NT2/D1 (cell line): ENCODE results near the gene OPA3.

Source experiments
- SUZ12 ChIP-seq: IDR thresholded peaks from 2 replicates; pipeline ENCODE4 v1.6.1; 2011; ENCODE audit not compliant: insufficient read length, insufficient read depth; ENCODE audit errors: extremely low read depth
- YY1 ChIP-seq: IDR thresholded peaks from 2 replicates; pipeline ENCODE4 v1.6.1; 2011; ENCODE audit not compliant: insufficient read length, insufficient read depth
- ZNF274 ChIP-seq: IDR thresholded peaks from 2 replicates; pipeline ENCODE4 v1.6.1; 2011; ENCODE audit warnings: mild to moderate bottlenecking, low read depth, low read length

GRCh38 chr19:45484273-45484945, 100.2 kb downstream of the OPA3 start:
- no peak for TF ChIP-seq ZNF274
- no peak for TF ChIP-seq YY1
- no peak for TF ChIP-seq SUZ12
